Left cardiac atrium (tissue), 4 donors: ENCODE measurements around the gene TAGLN2. TPM values are rescaled to one million over a fixed set of nuclear protein-coding genes. Genes with fewer than 3 reads are reported as not detected.
"Not testable (repeated sequence)": the region's sequence is repeated elsewhere in the genome, so short reads cannot be mapped to it uniquely, and the experiment has no call there.

Experiments used
- ATAC-seq, 2 donors: fragments of 200-7000 bp; cut with Tn5 transposase; one replicate each; pipeline ENCODE4 v1.9.1; 2020; ENCODE audit warnings: mild to moderate bottlenecking in 2 of 2, moderate library complexity in 2 of 2
- DNase-seq: peaks from one replicate; pipeline ENCODE4 v3.0.0-alpha.2; 2020
- intact Hi-C, 2 donors: fragments of 100-400 bp; cut with DNase I; formaldehyde crosslinking; loops; one replicate each; pipeline versions ENCODE4 v1.14.1 to v1.15.1; 2022 to 2023
- total RNA-seq, 2 donors: library from RNA; stranded (reverse); fragmentation: NEBNext Ultra II Directional; extraction: Animal tissue kit (Norgen Biotek cat#: 25700); gene quantifications; one replicate each; pipeline ENCODE4 v1.2.1, GENCODE V29; 2021
- donor health status: DM: no; HTN: yes; CAD: no.
- donor health status: DM: no; HTN: yes; CAD: no; lungs with severe emphysema.
- donor health status: DM: yes; HTN: yes; CAD: no.
- donor health status: Dilated cardiomyopathy.

Gene TAGLN2
- total RNA-seq, 2 donors from 2014 or later, result 201 to 276 TPM

DNA sequence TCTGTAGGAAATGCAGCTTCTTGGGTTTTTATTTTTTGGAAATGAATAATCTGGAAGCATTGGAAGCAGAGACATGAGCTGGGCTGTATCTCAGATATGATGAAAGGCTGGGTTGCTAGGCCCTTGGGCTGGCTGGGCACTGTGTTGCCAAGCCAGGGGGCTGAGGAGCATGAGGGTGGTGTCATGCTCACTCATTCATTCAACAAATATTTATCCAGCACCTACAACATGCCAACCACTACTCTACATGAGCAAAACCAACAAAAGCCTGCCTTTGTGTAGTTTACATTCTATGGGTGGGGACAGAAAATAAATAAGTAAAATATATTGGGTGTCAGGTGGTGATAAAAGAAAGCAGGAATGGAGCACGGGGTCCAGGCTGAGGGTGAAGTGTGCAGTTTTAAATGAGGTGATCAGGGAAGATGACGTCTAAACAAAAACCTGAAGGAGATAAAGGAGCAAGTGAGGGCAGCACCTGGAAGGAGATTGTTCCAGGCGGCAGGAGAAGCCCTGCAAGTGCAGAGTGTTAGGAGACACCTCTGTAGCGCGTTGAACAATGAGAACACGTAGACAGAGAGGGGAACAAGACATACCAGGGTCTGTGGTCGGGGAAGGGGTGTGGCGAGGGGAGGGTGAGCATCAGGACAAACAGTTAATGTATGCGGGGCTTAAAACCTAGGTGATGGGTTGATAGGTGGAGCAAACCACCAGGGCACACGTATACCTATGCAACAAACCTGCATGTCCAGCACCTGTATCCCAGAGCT, 10.9 kb downstream of the TAGLN2 start:
- DNase-seq (peak; percentile 16), ATAC-seq (peak in 1 of 2 donors; percentile 1)
- intact Hi-C loops, result no loop called here

DNA sequence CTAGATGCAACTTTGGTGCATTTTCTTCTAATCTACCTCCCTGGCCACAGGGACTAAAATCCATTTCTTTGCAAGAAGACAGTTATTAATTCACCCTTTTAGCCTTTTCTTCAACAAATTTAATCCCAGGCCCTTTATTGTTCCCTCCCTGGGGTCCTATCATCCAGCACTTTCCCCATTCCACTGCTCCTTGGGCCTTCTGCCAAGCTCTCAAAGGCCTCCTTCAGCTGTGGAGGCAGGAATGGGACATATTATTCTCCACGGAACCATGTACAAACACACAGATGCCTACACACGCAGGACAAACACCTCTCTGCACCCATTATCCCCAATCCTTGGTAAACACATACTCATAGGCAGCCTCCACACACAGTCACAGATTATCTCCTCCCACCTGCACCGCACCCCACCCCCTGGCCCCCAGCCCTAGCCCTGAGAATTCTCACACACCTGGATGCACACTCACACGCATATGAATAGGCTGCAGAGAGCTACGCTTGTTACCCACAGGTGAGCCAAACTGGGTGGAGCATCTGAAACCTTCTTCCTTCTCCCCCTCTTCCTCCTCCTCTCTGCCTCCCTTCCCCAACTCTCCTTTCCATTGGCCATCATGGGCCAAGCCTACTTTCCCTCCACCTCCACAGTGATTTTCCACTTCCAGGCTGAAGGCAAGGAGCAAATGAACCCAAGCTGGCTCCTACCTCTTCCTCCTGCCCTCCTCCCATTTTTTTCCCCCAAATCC, 11.7 kb downstream of the TAGLN2 start:
- peak in 1 of 2 donors; percentile 9 for ATAC-seq

DNA sequence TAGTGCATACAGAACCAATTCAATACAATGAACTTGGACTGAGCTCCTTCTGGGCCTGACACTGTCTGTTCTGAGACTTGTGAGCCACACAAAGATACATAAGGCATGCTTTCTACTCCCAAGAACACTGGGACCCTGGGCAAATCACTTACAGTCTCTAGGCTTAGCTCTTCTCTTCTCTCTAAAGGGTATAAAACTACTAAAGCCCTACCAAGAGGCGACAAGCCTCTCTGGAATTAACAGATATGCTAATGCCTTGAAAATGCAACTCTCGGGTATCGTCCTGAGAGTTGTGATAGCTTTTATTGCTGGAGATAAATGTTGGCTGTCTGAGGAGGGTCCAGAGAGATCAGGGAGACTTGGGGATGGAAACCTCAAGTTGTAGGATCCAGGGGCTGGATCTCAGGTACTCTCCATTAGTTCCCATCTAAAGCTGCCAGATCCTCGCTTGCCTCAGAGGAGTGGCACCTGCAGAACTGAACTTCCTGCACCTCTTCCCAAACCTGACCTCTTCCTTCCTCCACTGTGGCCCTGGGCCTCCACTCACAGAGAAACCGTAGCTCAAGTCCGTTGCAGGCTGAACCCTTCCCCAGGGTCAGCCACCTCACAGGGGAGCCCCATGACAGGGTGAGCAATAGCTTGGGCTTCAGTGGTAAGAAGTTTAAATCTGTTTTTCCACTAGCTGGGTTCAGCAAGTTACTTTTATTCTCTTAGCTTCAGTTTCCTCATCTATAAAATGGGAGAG, 13.8 kb downstream of the TAGLN2 start:
- no peak for ATAC-seq
- intact Hi-C loops, result no loop called here
- peak; percentile 7 for DNase-seq

More for the DNA sequence above, 11.7 kb downstream of the TAGLN2 start:
- intact Hi-C loops, result no loop called here
- DNase-seq, result peak; percentile 17

- intact Hi-C loops, result no loop called here
- DNase-seq, result no peak
- peak in 1 of 2 donors; percentile 15 for ATAC-seq
Measured at GRCh38 chr1:159908031-159908940, 17.0 kb downstream of the TAGLN2 start.

DNA sequence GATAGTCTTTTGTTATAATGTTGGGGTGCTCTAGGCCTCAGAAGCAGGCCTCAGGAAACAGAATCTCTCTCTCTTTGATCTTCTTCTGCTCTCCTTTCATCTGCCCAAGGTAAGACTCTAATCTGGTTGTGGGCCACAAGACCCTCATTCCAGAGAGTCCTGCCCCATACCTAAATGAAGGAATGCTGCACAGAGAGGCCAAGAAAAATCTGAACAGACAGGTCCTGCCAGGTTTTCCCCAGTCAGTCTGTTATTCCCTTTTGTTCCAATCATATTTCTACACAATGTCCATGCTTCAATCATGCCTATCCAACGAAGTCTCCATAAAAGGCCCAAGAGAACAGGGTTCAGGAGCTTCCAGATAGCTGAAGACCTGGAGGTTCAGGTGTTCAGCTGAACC, 18.3 kb downstream of the TAGLN2 start:
- DNase-seq, result no peak
- intact Hi-C loops, result no loop called here
- no peak for ATAC-seq

GRCh38 chr1:159904036-159904435, 21.3 kb downstream of the TAGLN2 start:
- DNase-seq, intact Hi-C loops, ATAC-seq: not testable (repeated sequence)

- intact Hi-C loops, result no loop called here
- DNase-seq, result no peak
- no peak for ATAC-seq
Measured at GRCh38 chr1:159902541-159902940, 22.8 kb downstream of the TAGLN2 start.

- ATAC-seq (no peak), DNase-seq (no peak)
- intact Hi-C loops, result no loop called here
Measured at GRCh38 chr1:159900755-159901360, 24.4 kb downstream of the TAGLN2 start.

GRCh38 chr1:159900086-159900680, 25.1 kb downstream of the TAGLN2 start, which contains the start of gene CFAP45:
Gene CFAP45 (minus strand): TSS chr1:159900165. CDS start chr1:159900098, 67 bp downstream.
- intact Hi-C loops, result no loop called here
- ATAC-seq, result peak; percentile 93 to 95
- DNase-seq, result peak; percentile 91

DNA sequence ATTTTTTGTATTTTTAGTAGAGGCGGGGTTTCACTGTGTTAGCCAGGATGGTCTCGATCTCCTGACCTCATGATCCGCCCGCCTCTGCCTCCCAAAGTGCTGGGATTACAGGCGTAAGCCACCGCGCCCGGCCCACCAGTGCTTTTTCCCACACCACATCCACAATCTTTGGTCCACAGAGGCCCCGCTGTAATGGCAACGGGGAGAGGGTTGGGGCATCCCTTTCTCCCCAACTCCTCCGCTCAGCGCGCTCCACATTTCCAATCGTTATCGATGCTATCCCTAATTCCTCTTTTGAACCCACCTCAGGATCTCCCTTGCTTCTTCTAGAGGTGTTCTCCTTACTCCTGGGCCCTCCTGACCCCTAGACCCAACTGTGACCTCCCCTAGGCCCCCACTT, 25.7 kb downstream of the TAGLN2 start:
- DNase-seq, intact Hi-C loops, ATAC-seq: not testable (repeated sequence)

- intact Hi-C loops, result no loop called here
- no peak for ATAC-seq
- no peak for DNase-seq
Measured at GRCh38 chr1:159898527-159898926, 26.8 kb downstream of the TAGLN2 start.

DNA sequence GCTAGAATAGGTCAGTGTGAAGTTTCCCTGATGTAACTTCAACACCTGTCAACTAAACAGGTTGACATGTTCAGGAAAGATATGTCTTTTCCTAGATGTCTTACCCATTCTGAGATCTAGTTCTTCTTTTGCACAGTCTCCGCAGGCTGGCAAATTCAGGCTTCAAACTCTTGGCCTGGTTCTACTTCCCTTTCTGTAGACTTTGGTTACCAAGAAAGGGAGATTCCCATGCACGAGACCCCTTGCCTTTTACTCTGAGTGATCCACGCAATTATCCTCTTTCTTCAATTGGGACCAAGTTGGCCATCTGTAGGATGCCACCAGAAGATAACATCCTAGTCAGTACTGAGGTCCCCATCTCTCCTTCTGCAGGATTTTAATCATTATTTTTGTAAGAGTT, 27.3 kb downstream of the TAGLN2 start:
- DNase-seq (no peak), ATAC-seq (no peak)
- intact Hi-C loops, result no loop called here

GRCh38 chr1:159896546-159896930, 28.8 kb downstream of the TAGLN2 start:
- no peak for DNase-seq
- no peak for ATAC-seq
- intact Hi-C loops, result no loop called here

- no peak for DNase-seq
- intact Hi-C loops, result no loop called here
Measured at GRCh38 chr1:159895836-159896545, 29.3 kb downstream of the TAGLN2 start.

GRCh38 chr1:159895286-159895685, 30.0 kb downstream of the TAGLN2 start:
- no peak for DNase-seq
- intact Hi-C loops, result no loop called here
- no peak for ATAC-seq

More at GRCh38 chr1:159895836-159896545, 29.3 kb downstream of the TAGLN2 start:
- ATAC-seq, result peak; percentile 8 to 20

- no peak for DNase-seq
- intact Hi-C loops, result loop anchor here (5.0 kb wide), 2 partner anchors 91 to 111 kb away; partner anchors contain the start of genes DUSP23 (in 1 of the 2) and FCRL6 (in 1 of the 2)
- no peak for ATAC-seq
Measured at GRCh38 chr1:159892944-159893343, 32.4 kb downstream of the TAGLN2 start.
